Renal cortical epithelial cell (primary cell): Measurements from ENCODE around the gene SPATA31D1. TPM values are rescaled to one million over a fixed set of nuclear protein-coding genes. Genes with fewer than 3 reads are reported as not detected.
A peak's percentile ranks its signal among the peaks of the same experiment; 100 is the strongest.
"Not testable (repeated sequence)": the region's sequence is repeated elsewhere in the genome, so short reads cannot be mapped to it uniquely, and the experiment has no call there.

Experiments
- DNase-seq: peaks from one replicate; pipeline ENCODE4 v3.0.0-alpha.2; 2011; ENCODE audit warnings: low read depth
- total RNA-seq: library from RNA; depleted of rRNA; stranded (reverse); fragments of >200 nt; gene quantifications from 2 replicates; pipeline ENCODE4 v1.2.3, GENCODE V29; 2014

SPATA31D1 gene
- not detected in 2 replicates for total RNA-seq

DNA sequence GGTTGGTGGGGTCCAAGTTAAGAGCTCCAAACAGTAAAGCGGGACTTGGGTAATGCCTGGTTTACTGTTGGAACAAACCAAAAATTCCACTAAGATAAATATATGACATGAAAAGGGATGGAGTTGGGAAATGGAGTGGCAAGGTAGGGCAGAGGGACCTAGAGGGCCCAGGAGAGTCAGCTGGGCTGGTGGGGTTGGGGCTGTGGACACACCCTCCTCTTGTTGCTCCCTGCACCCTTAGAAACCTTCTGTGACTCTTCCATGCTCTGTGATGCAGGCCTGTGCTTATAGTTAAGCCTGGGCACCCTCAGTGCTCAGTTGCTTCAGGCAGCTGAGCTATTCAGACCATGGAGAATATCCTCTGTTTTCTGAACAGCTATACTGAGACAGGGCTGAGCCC lies at the start of gene SPATA31D1:
TSS of gene SPATA31D1 (plus strand) at position 301 of the 400 bp plus-strand sequence. CDS start at position 348, 47 bp downstream.
- DNase-seq, result not testable (repeated sequence)

DNA sequence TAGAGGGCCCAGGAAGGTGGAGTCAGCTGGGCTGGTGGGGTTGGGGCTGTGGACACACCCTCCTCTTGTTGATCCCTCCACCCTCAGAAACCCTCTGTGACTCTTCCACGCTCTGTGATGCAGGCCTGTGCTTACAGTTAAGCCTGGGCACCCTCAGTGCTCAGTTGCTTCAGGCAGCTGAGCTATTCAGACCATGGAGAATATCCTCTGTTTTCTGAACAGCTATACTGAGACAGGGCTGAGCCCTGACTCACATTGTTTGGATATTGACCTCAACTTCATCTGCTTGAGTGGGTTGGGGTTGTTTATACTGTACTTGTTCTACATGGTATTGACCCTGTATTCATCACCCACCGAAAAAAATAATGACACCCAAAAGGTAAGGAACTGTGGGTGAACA lies 45.2 kb upstream of the SPATA31D1 start, which contains the start of gene SPATA31D3:
TSS of gene SPATA31D3 (plus strand) at position 108 of the 400 bp plus-strand sequence. CDS start at position 194, 86 bp downstream.
- DNase-seq, result not testable (repeated sequence)

DNA sequence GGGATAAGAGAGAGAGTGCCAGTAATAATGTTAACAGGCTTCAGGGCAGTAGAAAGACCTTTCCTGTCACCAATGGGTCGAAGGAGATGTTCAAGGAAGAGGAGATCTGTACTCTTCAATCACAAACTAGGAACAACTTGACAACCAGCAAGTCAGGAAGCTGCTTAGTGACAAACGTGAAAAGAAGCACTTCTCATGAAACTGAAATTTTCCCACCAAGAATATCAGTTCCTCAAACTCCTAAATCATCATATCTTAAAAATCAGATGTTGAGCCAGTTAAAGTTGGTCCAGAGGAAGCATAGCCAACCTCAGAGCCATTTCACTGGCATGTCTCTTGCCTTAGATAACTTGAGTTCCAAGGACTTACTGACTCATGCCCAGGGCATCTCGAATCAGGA lies 39.9 kb upstream of the SPATA31D1 start:
- DNase-seq, result not testable (repeated sequence)

DNA sequence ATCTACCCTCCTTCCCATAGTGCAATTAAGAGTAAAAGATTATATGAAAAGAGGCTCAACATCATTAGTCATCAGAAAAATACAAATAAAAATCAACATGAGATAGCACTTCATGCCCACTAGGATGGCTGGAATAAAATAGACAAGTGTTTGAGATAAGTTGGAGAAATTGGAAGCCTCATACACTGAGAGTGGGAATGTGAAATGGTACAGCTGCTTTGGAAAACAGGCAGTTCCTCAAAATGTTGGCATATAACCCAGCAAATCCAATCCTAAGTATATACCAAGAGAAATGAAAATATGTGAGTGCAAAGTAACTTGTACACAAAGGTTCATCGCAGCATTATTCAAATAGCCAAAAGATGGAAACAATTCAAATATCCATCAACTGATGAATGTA lies 35.5 kb upstream of the SPATA31D1 start:
- no peak for DNase-seq

DNA sequence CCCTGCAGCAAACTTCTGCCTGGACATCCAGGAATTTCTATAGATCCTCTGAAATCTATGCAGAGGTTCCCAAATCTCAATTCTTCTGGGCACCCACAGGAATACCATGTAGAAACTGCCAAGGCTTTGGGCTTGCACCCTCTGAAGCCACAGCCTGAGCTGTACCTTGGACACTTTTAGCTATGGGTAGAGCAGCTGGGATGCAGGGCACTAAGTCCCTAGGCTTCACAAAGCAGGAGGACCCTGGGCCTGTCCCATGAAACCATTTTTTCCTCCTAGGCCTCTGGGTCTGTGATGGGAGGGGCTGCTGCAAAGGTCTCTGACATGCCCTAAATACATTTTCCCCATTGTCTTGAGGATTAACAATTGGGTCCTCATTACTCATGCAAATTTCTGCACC lies 32.9 kb upstream of the SPATA31D1 start:
- DNase-seq, result no peak

DNA sequence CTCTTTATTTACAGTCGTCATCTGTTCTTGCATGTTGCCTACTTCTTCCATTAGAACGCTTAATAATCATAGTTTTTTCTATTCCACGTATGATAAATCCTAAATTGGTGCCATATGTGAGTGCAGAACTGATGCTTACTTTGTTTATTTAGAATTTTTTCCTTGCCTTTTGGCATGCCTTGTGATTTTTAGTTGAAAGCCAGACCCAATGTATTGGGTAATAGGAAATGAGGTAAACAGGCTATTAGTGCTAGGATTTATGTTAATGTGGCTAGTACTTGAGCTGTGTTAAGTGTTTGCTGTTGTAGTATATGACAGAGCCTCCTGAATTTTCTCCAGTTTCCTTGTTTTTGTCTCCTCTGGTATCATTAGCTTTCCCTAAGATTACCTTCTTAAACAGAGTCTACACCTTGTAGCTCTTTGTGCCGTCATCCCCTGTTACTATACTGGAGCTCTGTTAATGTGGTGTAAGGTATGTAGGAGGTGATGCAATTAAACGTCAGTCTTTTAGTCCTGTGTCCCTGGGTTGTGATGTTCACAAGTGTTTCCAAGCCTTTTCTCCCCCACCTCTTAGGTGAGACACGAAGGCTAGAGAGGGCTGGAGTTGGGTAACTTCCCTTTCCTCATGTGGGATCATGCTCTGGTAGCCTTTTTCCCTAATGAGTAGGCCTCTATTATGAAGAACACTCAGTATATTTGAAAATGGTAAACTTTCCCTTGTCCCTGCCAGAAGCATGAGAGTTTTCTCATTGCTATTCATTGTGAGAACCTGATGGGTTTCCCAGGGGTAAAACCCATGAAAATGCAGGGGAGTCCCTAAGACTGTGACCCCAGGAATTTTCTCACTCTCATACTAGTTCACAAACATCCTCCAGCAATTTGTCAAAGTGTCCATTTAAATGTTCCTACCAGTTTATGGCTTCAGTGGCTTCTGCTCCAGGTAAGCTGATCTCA lies 24.1 kb upstream of the SPATA31D1 start:
- DNase-seq, result peak; percentile 22

DNA sequence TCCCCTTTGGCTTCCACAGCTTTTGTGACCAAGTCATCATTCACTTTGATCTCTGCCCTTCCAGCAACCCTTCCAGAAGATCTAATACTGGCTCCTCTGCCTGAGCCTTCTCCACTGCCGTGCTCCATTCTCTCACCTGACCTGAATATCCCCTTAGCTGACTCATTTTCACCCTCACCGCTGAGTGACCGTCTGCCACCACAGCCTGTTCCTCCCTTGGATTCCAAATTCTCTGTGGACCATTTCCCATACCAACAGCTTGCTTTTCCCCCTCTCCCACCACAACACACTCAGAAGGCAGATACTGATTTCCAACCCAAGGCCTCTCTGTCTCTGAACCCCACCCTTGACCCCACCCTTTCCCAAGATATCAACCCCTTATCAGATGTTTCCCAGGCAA lies 20.5 kb upstream of the SPATA31D1 start:
- no peak for DNase-seq

DNA sequence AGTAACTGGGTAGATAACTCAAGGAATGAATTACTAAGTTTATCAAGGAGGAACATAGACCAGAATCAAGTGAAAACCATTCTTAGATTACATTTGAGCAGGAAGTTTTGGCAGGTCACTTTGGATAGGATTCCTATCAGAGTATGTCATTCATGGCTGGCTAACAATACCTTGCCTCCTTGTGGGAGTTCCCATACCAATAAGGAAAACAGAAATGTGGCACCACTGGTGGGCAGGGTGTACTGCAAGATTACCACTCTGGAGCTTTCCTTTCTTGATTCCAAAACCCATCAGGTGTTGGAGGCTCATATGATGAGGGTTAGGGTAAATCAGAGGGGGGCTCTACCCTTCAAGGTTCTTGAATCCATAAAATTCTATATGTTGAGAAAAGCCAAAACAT lies 18.6 kb upstream of the SPATA31D1 start:
- peak; percentile 22 for DNase-seq

DNA sequence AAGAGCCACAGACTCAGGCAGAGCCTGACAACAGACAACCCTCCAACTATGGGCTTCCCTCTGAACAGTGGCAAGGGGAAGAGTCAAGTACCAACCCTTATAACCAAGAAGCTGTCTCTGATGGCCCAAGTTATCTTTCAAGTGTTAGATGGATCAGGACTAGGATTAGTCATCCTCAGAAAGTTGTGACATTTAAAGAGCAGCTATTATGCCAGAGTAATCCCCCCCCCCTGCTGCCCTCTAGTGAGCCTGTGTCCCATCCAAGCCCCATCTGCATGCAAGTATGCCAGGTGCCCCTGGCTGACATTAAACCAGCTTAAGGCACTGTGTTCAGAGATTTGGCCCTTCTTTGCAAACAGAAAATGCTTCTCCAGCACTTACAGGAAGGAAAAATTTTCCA lies 16.8 kb upstream of the SPATA31D1 start:
- no peak for DNase-seq

DNA sequence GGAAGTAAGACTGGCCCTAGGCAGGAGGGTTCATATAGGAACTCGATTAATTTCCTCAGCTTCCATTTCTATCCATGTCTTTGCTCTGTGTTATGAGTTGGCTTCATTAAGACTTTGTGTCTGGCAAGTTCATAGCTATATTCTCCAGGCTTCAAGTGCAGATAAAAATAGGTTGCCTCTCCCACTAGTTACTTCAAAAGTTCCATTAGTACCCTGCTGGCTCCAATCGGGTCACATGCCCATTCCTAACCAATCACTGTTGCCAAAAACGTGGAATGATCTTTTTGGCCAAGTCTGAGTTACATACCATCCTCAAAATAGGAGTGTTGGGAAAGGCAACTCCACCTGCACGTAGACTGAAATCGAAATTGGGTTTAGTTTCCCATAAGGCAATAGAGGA lies 13.8 kb upstream of the SPATA31D1 start:
- DNase-seq, result no peak

DNA sequence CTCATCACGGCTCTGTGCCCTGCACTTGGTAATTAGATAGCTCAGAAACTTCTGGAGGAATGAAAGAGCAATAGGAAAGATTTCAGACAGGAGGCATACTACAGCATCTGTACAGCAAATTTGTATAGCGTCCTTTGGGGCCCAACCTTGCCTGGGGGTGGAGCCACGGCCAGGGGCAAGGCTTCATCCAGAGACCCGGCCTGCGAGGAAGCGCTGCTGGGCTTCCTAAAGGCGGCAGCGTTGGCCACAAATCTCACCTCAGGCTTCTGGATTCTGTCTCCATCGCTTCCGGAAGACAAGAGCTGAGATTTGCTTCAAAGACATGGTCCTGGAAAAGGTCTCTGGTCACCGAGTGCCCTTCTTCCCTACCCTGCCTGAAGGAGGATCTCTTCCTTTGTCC lies 12.2 kb upstream of the SPATA31D1 start:
- no peak for DNase-seq

DNA sequence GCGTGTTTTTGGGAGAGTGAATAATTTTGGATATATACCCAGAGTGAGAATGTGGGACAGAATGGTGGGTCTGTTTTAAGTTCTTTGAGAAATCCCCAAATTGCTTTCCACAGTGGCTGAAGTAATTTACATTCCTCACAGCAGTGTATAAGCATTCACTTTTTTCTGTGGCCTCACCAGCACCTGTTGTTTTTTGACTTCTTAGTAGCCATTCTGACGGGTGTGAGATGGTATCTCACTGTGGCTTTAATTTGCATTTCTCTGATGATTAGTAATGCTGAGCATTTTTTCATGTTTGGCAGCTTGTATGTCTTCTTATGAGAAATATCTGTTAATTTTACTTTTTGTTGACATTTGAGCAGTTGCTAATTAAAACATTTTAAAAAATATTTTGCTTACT lies 9.4 kb upstream of the SPATA31D1 start:
- DNase-seq, result no peak

DNA sequence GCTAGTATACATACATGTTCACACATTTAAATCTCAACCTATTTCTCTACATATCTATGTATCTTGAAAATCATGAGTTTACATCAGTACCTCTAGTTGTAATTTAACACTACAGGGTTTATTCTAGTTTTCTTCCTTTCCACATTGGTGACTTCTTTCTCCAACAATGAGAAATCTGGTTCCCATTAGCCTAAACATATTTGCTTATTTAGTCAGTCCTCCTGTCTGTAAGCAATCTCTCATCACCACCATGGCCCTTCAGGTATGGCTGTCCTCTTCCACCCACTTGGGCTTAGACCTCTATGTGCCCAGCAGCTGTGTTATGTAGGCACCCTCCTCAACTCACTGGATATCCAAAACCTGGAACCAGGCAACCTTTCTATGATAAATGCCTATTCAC lies 8.0 kb upstream of the SPATA31D1 start:
- DNase-seq, result no peak

DNA sequence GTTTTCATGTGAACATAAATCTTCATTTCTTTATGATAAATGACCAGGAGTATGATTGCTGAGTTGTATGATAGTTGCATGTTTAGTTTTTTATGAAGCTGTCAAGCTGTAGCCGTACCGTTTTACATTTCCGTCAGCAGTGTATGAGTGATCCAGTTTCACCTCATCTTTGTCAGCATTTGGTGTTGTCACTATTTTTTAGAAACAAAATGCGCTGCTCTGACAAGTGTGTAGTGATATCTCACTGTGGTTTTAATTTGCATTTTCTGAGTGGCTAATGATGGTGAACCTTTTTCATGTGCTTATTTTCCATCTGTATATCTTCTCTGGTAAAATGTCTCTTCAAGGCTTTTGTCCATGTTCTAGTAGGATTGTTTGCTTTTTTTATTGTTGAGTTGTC lies 6.7 kb upstream of the SPATA31D1 start:
- no peak for DNase-seq

DNA sequence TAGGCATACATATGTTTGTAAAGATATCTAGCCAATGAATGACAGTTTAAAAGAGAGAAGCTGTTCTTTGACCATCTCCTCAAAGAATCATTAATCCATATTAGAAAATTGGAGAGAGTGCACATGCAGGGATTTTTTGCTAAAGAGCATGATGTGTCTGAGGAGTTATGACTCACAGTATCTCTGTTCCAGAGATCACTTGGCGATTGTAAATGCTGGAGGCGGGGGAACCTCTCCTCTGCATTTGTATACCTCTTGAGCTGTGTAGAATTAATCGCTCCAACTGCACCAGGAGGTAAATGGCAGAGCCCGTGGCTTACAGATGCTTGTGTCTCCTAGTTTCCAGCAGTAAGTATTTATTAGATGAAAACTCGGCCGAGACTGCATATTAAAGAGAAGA lies 3.6 kb upstream of the SPATA31D1 start:
- peak; percentile 16 for DNase-seq

DNA sequence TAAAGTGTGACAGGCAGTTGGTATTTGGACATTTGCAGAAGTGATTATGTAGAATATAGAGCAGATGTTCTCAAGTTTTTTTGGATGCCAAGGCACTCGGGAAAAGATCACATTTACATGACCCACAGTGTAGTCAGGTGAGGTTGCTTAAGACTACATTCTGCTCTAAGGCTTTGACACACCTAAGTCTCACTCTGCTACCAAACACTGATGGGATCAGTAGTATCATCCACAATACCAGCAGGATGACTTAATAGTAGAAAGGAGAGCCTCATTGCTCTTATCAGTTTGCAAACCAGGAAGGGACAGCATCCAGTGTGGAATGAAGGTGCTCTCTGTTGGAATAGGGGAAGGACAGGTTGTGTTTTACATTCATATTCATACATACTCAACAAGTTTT lies 2.5 kb upstream of the SPATA31D1 start:
- DNase-seq, result no peak

DNA sequence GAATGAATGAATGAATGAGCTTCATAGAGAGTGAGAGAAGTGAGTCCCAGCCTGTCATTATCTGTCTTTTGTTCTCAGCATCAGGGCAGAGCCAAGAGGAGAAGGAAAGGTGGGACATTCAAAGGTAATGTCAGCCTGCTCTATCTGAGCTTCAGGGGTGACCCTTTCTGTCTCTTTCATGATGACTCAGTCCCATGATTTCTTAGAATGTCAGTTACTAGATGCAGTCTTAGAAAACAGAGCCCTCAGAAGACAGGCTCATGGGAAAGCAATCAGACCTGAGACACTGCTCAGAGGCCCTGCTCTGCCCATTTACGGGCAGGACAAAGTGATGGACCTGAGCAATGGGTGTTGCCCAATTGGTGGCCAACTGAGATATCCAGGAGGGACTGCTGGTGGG lies 1.1 kb downstream of the SPATA31D1 start:
- DNase-seq, result peak; percentile 15

DNA sequence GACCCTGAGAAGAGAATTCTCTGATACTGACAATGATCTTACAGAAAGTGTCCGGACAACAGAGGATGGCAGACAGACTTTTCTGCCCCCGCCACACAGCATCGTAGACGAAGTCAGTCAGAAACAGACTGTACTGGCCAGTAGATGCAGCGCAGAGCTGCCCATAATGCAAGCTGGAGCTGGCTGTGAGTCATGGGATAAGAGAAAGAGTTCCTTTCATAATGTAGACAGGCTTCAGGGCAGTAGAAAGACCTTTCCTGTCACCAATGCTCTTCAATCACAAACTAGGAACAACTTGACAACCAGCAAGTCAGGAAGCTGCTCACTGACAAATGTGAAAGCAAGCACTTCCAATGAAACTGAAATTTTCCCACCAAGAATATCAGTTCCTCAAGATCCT lies 5.1 kb downstream of the SPATA31D1 start:
- DNase-seq, result no peak

DNA sequence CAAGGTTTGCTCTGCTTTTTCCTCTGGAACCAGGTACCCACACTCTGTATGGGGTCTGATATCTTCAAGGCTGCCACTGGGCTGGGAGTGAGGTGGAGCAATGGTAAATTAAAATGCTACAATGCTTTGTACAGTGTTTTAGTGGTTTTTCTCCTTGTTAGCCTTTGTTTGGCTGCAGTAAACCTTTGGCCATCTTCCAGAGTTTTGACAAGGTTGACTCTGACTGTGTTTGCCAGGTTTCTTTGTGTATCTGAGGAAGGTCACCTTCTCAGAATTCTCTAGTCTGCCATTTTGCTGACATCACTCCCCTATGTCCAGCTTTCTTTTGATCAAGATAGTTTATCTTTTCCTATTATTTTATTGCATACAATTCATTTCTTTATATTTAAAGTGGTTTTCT lies 11.2 kb downstream of the SPATA31D1 start:
- peak; percentile 43 for DNase-seq

DNA sequence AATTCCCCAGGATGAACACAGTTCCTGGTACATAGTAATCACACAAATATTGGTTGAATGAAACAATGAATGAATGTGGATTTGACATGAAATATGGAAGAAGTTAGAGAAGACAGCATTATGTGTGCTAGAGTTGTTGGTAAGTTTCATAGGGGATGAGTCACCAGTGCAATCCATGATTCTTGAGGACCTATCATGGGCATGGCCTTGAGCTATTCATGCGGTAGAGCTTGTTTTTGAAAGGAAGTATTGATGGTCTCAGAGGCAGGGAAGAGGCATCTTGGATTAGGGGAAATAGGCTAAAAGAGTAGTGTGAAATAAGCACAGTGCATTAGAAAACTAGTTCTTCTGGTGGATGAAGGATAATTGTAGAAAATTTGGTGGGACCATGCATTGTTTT lies 22.1 kb downstream of the SPATA31D1 start:
- DNase-seq, result no peak

DNA sequence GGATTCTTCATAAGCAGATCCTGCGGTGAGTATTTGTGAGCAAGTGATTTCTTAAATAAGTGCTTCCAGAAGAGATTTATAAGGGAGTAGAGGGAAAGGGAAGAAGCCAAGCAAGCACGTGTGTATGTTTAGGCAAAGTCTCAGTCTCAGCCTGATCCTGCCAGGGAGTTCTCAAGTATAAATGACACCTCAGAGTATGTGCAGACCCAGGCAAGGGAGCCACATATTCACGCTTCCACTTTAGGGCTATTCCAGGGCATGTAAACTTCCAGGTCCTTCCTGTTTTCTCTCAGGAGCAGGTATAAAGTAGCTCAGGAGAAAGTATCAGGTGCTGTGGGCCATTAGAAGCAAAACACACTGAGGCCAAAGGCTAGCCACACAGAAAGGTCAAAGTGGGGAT lies 22.6 kb downstream of the SPATA31D1 start:
- DNase-seq, result no peak

DNA sequence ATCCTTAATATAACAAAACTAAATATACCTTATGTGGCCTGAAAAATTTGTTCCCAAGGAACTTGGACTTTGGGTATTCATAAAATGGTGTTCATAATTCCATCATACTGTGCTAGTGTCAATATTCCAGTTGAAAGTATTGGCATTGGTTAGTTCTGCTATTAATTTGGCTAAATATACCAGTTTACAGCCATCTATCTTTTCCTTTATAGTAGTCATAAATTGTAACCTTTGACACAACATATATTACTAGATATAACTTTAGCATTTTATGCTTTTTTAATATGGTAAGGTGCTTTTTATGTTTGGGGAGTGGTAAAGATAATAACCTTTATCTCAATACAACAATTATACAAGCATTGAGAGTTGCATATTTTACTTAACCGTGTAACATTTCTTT lies 23.7 kb downstream of the SPATA31D1 start:
- DNase-seq, result no peak

DNA sequence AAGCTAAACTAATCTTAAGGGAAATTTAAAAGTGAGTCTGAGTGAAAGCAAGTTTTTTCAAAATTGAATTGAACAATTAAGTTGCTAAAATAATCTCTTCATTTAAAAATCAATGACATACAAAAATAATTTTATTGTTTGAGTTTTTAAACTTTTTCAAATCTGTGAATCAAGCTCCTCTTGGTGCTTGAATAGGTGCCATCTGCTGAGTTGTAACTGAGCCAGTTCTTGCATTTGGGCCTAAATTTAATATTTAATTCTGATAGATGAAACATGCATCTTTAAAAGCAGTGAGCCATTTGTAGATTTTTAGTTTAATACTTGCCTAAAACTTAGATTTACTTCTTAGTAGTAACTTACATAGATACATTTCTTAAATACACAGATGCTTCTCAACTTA lies 31.8 kb downstream of the SPATA31D1 start:
- DNase-seq, result no peak

DNA sequence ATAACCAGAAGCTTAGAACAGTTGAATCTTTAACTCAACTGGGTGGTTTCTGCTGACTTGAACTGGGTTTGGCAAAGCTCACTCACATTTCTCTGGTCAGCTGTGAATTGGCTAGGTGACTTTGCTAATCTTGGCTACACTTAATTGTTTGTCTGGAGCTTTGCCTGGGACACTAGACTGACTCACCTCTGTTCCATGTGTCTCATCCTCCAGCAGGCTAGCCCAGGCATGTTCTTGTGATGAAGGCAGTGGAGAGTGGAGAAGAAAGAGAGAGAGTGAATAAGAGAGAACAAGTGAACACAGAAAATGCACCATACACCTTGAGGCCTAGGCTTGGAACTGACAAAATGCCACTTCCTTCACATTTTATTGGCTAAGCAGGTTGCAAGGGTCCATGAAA lies 32.6 kb downstream of the SPATA31D1 start:
- peak; percentile 98 for DNase-seq
